PFSK-1 (cell line): Measurements from ENCODE around the gene VDAC1.

Experiments used
- FOXP2 ChIP-seq: optimal IDR thresholded peaks from 2 replicates; pipeline ENCODE3; 2011; ENCODE audit warnings: borderline replicate concordance, control low read depth, inconsistent platforms; ENCODE audit not compliant: insufficient read depth; ENCODE audit errors: extremely low read length, extremely low read depth
- POLR2AphosphoS5 ChIP-seq: IDR thresholded peaks from 2 replicates; pipeline ENCODE4 v1.6.1; 2012; ENCODE audit warnings: low read depth, mild to moderate bottlenecking, control low read depth, low read length, moderate library complexity
- SIN3A ChIP-seq: IDR thresholded peaks from 2 replicates; pipeline ENCODE4 v1.6.1; 2012; ENCODE audit warnings: mild to moderate bottlenecking, low read length, moderate library complexity, borderline replicate concordance; ENCODE audit not compliant: insufficient read depth
- TF ChIP-seq, protein P1 (sequence below), 2 experiments: IDR thresholded peaks; 2 replicates each; pipeline versions ENCODE4 v1.6.1 to v1.8.0; 2011 to 2012; ENCODE audit warnings: low read depth in 2 of 2, low read length in 2 of 2, control low read depth in 1 of 2, inconsistent platforms in 1 of 2, mild to moderate bottlenecking in 1 of 2, moderate library complexity in 1 of 2; ENCODE audit not compliant: insufficient read depth in 1 of 2

DNA sequence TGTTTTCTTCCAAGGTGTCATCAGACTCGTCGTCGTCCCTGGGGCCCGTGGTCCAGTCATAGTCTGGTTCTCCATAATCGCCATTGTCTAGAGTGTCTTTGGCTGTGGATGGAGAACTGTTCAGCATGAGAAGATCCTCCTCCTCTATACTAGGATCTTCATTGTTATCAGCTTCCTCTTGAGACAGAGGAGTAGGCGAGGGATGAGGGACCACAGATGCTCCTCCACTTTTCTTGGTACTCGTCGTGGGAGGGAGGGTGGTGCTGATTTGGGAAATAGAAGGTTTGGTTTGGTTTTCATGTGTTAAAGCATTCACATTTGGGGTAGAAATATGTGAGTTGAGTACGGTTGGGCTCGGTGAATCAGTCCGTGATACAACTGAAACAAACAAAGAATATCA lies 45.1 kb downstream of the VDAC1 start:
- TF ChIP-seq SIN3A: no peak
- no peak for TF ChIP-seq POLR2AphosphoS5
- TF ChIP-seq FOXP2: no peak
- TF ChIP-seq, protein P1, sequence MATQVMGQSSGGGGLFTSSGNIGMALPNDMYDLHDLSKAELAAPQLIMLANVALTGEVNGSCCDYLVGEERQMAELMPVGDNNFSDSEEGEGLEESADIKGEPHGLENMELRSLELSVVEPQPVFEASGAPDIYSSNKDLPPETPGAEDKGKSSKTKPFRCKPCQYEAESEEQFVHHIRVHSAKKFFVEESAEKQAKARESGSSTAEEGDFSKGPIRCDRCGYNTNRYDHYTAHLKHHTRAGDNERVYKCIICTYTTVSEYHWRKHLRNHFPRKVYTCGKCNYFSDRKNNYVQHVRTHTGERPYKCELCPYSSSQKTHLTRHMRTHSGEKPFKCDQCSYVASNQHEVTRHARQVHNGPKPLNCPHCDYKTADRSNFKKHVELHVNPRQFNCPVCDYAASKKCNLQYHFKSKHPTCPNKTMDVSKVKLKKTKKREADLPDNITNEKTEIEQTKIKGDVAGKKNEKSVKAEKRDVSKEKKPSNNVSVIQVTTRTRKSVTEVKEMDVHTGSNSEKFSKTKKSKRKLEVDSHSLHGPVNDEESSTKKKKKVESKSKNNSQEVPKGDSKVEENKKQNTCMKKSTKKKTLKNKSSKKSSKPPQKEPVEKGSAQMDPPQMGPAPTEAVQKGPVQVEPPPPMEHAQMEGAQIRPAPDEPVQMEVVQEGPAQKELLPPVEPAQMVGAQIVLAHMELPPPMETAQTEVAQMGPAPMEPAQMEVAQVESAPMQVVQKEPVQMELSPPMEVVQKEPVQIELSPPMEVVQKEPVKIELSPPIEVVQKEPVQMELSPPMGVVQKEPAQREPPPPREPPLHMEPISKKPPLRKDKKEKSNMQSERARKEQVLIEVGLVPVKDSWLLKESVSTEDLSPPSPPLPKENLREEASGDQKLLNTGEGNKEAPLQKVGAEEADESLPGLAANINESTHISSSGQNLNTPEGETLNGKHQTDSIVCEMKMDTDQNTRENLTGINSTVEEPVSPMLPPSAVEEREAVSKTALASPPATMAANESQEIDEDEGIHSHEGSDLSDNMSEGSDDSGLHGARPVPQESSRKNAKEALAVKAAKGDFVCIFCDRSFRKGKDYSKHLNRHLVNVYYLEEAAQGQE (IDR thresholded peaks at IDR 0.05; ENCODE audit: insufficient read depth in 1 of 2, low read depth in 2 of 2, low read length in 2 of 2): no peak
